ENCODE results near the gene EIF5B.
"Not testable (repeated sequence)": the region's sequence is repeated elsewhere in the genome, so short reads cannot be mapped to it uniquely, and the experiment has no call there.

EIF5B gene
- long read RNA-seq, donor 1, partial matches to known transcripts: 123 of 124 reads
- long read RNA-seq, donor 1, other reads (novel, unspliced or antisense): 0 of 124 reads
- long read RNA-seq, donor 2, partial matches to known transcripts: 31 of 33 reads
- long read RNA-seq, donor 2, other reads (novel, unspliced or antisense): 0 of 33 reads
- long read RNA-seq, donor 3, partial matches to known transcripts: 69 of 70 reads
- long read RNA-seq, donor 3, other reads (novel, unspliced or antisense): 0 of 70 reads
- long read RNA-seq, donor 4, partial matches to known transcripts: 176 of 176 reads
- long read RNA-seq, donor 4, other reads (novel, unspliced or antisense): 0 of 176 reads
- long read RNA-seq, donor 5, full-length matches to known transcripts: 4 of 97 reads
- long read RNA-seq, donor 5, partial matches to known transcripts: 93 of 97 reads
- long read RNA-seq, donor 5, other reads (novel, unspliced or antisense): 0 of 97 reads
- long read RNA-seq, donor 6, partial matches to known transcripts: 87 of 87 reads
- long read RNA-seq, donor 6, other reads (novel, unspliced or antisense): 0 of 87 reads
- long read RNA-seq, donor 7, partial matches to known transcripts: 160 of 165 reads
- long read RNA-seq, donor 7, other reads (novel, unspliced or antisense): 0 of 165 reads
- long read RNA-seq, donor 8, partial matches to known transcripts: 124 of 126 reads
- long read RNA-seq, donor 8, other reads (novel, unspliced or antisense): 0 of 126 reads

GRCh38 chr2:99337113-99338028, at the start of gene EIF5B:
TSS of gene EIF5B (plus strand) at chr2:99337389. CDS start at chr2:99337555, 166 bp downstream.
- peak; percentile 92 for DNase-seq

GRCh38 chr2:99297994-99298393, 39.2 kb upstream of the EIF5B start:
- DNase-seq: no peak

GRCh38 chr2:99299580-99299979, 37.6 kb upstream of the EIF5B start:
- no peak for DNase-seq

- DNase-seq: not testable (repeated sequence)
Measured at GRCh38 chr2:99301097-99301496, 36.1 kb upstream of the EIF5B start, which contains the start of gene LYG1. TSS of gene LYG1 (minus strand) at chr2:99301197. CDS start at chr2:99295670, 5,527 bp downstream.

- no peak for DNase-seq
Measured at GRCh38 chr2:99317161-99317872, 19.9 kb upstream of the EIF5B start.

GRCh38 chr2:99317873-99318200, 19.4 kb upstream of the EIF5B start:
- not testable (repeated sequence) for DNase-seq

- no peak for DNase-seq
Measured at GRCh38 chr2:99325384-99325783, 11.8 kb upstream of the EIF5B start.

GRCh38 chr2:99335911-99336803, 1.0 kb upstream of the EIF5B start, which contains the start of gene TXNDC9:
TSS of gene TXNDC9 (minus strand) at chr2:99336333. CDS start at chr2:99333210, 3,123 bp downstream.
- DNase-seq: peak; percentile 97

GRCh38 chr2:99336804-99337112, 431 bp upstream of the EIF5B start:
- DNase-seq: peak; percentile 82

GRCh38 chr2:99338029-99338585, 918 bp downstream of the EIF5B start:
- no peak for DNase-seq

GRCh38 chr2:99340669-99341236, 3.6 kb downstream of the EIF5B start:
- no peak for DNase-seq

- no peak for DNase-seq
Measured at GRCh38 chr2:99342536-99342935, 5.3 kb downstream of the EIF5B start.

- DNase-seq: not testable (repeated sequence)
Measured at GRCh38 chr2:99345446-99345845, 8.3 kb downstream of the EIF5B start.

- DNase-seq: no peak
Measured at GRCh38 chr2:99346218-99346617, 9.0 kb downstream of the EIF5B start.

- DNase-seq: no peak
Measured at GRCh38 chr2:99348173-99348572, 11.0 kb downstream of the EIF5B start.

GRCh38 chr2:99350194-99350593, 13.0 kb downstream of the EIF5B start:
- DNase-seq: no peak

- no peak for DNase-seq
Measured at GRCh38 chr2:99354070-99354469, 16.9 kb downstream of the EIF5B start.

GRCh38 chr2:99354825-99355224, 17.6 kb downstream of the EIF5B start:
- DNase-seq: not testable (repeated sequence)

GRCh38 chr2:99356853-99357252, 19.7 kb downstream of the EIF5B start:
- no peak for DNase-seq

GRCh38 chr2:99365661-99366060, 28.5 kb downstream of the EIF5B start:
- DNase-seq: no peak
